Neural cell (in vitro differentiated cells): Measurements from ENCODE around the gene OAT. TPM values are rescaled to one million over a fixed set of nuclear protein-coding genes. Genes with fewer than 3 reads are reported as not detected.

Source experiments
- H2AFZ ChIP-seq: fragments of 200-600, 300-800 bp; sonication (generic), shearing (Covaris generic); 2 replicates; pipeline ENCODE4 v1.6.0; 2014; ENCODE audit warnings: low read depth, mild to moderate bottlenecking, antibody characterized with exemption, low read length, moderate library complexity
- H3F3A ChIP-seq: fragments of 200-600 bp; shearing (Covaris generic); 2 replicates; pipeline ENCODE4 v1.6.1; 2016; ENCODE audit warnings: mild to moderate bottlenecking, moderate library complexity, mixed read lengths, antibody characterized with exemption, low read length; ENCODE audit not compliant: insufficient read depth, poor library complexity, severe bottlenecking
- H3K27ac ChIP-seq: fragments of 200-600, 300-800 bp; sonication (generic), shearing (Covaris generic); 2 replicates; pipeline ENCODE4 v1.5.1; 2014; ENCODE audit warnings: mild to moderate bottlenecking, low read length, moderate library complexity
- H3K27me3 ChIP-seq: fragments of 300-800, 200-600 bp; sonication (generic), shearing (Covaris generic); 2 replicates; pipeline ENCODE4 v1.6.0; 2014; ENCODE audit warnings: mild to moderate bottlenecking, low read depth, low read length, moderate library complexity; ENCODE audit not compliant: insufficient read depth
- H3K36me3 ChIP-seq: fragments of 300-800, 200-600 bp; sonication (generic), shearing (Covaris generic); 2 replicates; pipeline ENCODE4 v1.5.1; 2014; ENCODE audit warnings: mild to moderate bottlenecking, antibody characterized with exemption, low read length, moderate library complexity; ENCODE audit not compliant: insufficient read depth
- H3K4me2 ChIP-seq: fragments of 300-800, 200-600 bp; sonication (generic), shearing (Covaris generic); 2 replicates; pipeline ENCODE4 v1.6.0; 2014; ENCODE audit warnings: mild to moderate bottlenecking, low read length
- H3K4me3 ChIP-seq: fragments of 300-800, 200-600 bp; sonication (generic), shearing (Covaris generic); 2 replicates; pipeline ENCODE4 v1.5.1; 2014; ENCODE audit warnings: mild to moderate bottlenecking, low read length, moderate library complexity
- H3K79me2 ChIP-seq: fragments of 200-600 bp; shearing (Covaris generic); replicated peaks from 2 replicates; pipeline ENCODE4 v1.6.0; 2014; ENCODE audit warnings: mild to moderate bottlenecking, low read length, moderate library complexity; ENCODE audit not compliant: insufficient read depth
- H3K9ac ChIP-seq: fragments of 300-800, 200-600 bp; sonication (generic), shearing (Covaris generic); 2 replicates; pipeline ENCODE4 v1.6.1; 2016; ENCODE audit warnings: mild to moderate bottlenecking, low read length, mixed read lengths
- H3K9me2 ChIP-seq: fragments of 200-600 bp; shearing (Covaris generic); 2 replicates; pipeline ENCODE4 v1.6.1; 2016; ENCODE audit warnings: mild to moderate bottlenecking, low read length, mixed read lengths; ENCODE audit not compliant: insufficient read depth
- H3K9me3 ChIP-seq: fragments of 200-600, 300-800 bp; sonication (generic), shearing (Covaris generic); 2 replicates; pipeline ENCODE4 v1.6.1; 2016; ENCODE audit warnings: mild to moderate bottlenecking, mixed run types, low read length, moderate library complexity, mixed read lengths
- H4K20me1 ChIP-seq: fragments of 200-600 bp; shearing (Covaris generic); 2 replicates; pipeline ENCODE4 v1.6.1; 2016; ENCODE audit warnings: mild to moderate bottlenecking, mixed run types; ENCODE audit not compliant: insufficient read depth
- EP300 ChIP-seq: fragments of 450-650 bp; conservative IDR thresholded peaks from 2 replicates; pipeline ENCODE4 v1.6.1; 2014; ENCODE audit warnings: antibody characterized with exemption, mild to moderate bottlenecking, moderate library complexity; ENCODE audit not compliant: poor library complexity, severe bottlenecking
- EZH2 ChIP-seq: fragments of 200-600, 300-800 bp; shearing (Covaris generic), sonication (generic); IDR thresholded peaks from 2 replicates; pipeline ENCODE4 v1.6.1; 2014; ENCODE audit warnings: antibody characterized with exemption, low read length, borderline replicate concordance, mild to moderate bottlenecking; ENCODE audit not compliant: insufficient read depth, poor library complexity, severe bottlenecking
- MXI1 ChIP-seq: fragments of 450-650 bp; conservative IDR thresholded peaks from 2 replicates; pipeline ENCODE4 v1.6.1; 2014; ENCODE audit warnings: antibody characterized with exemption, mild to moderate bottlenecking; ENCODE audit not compliant: poor library complexity, severe bottlenecking
- POLR2AphosphoS5 ChIP-seq: IDR thresholded peaks from 2 replicates; pipeline ENCODE4 v1.6.1; 2012
- RAD21 ChIP-seq: fragments of 450-650 bp; conservative IDR thresholded peaks from 2 replicates; pipeline ENCODE4 v1.6.1; 2014; ENCODE audit warnings: antibody characterized with exemption, mild to moderate bottlenecking, moderate library complexity
- SMC3 ChIP-seq: fragments of 450-650 bp; conservative IDR thresholded peaks from 2 replicates; pipeline ENCODE4 v1.6.1; 2014; ENCODE audit warnings: antibody characterized with exemption, mild to moderate bottlenecking, moderate library complexity; ENCODE audit not compliant: poor library complexity
- TAF1 ChIP-seq: IDR thresholded peaks from 2 replicates; pipeline ENCODE4 v1.6.1; 2012; ENCODE audit warnings: low read depth
- polyA plus RNA-seq: library from polyadenylated mRNA; depleted of rRNA; stranded (reverse); fragments of >200 nt; gene quantifications from 2 replicates; pipeline ENCODE4 v1.2.3, GENCODE V29; 2014
- TF ChIP-seq, protein P1 (sequence below): IDR thresholded peaks from 2 replicates; pipeline ENCODE4 v1.6.1; 2012; ENCODE audit warnings: borderline replicate concordance
- TF ChIP-seq, protein P2 (sequence below): fragments of 450-650 bp; IDR thresholded peaks from 2 replicates; pipeline ENCODE4 v1.5.1; 2014; ENCODE audit warnings: antibody characterized with exemption, mild to moderate bottlenecking, moderate library complexity; ENCODE audit not compliant: poor library complexity, severe bottlenecking

Gene OAT
- polyA plus RNA-seq, 1 donor from 2014 or later = 132 TPM

DNA sequence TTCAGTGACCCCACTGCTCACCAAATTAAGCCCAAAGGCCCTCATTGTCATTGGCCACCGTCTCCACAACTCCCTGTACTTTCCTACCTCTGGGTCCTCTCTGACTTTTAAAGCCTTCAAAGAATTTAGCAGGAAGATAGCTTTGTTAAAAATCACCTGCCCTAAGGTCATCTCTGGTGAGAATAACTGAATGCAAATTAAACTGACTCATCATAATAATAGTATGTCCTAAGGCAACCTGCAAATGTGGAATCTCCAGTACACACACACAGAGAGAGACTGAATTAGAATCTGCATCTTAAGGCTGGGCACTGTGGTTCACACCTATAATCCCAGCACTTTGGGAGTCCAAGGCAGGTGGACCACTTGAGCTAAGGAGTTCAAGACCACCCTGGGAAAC, 24.1 kb downstream of the OAT start:
- H2AFZ ChIP-seq = no peak overlapping the region
- no peak for TF ChIP-seq POLR2AphosphoS5
- TF ChIP-seq, protein P1, sequence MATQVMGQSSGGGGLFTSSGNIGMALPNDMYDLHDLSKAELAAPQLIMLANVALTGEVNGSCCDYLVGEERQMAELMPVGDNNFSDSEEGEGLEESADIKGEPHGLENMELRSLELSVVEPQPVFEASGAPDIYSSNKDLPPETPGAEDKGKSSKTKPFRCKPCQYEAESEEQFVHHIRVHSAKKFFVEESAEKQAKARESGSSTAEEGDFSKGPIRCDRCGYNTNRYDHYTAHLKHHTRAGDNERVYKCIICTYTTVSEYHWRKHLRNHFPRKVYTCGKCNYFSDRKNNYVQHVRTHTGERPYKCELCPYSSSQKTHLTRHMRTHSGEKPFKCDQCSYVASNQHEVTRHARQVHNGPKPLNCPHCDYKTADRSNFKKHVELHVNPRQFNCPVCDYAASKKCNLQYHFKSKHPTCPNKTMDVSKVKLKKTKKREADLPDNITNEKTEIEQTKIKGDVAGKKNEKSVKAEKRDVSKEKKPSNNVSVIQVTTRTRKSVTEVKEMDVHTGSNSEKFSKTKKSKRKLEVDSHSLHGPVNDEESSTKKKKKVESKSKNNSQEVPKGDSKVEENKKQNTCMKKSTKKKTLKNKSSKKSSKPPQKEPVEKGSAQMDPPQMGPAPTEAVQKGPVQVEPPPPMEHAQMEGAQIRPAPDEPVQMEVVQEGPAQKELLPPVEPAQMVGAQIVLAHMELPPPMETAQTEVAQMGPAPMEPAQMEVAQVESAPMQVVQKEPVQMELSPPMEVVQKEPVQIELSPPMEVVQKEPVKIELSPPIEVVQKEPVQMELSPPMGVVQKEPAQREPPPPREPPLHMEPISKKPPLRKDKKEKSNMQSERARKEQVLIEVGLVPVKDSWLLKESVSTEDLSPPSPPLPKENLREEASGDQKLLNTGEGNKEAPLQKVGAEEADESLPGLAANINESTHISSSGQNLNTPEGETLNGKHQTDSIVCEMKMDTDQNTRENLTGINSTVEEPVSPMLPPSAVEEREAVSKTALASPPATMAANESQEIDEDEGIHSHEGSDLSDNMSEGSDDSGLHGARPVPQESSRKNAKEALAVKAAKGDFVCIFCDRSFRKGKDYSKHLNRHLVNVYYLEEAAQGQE = no peak
- TF ChIP-seq EP300 = no peak
- TF ChIP-seq TAF1 = no peak
- no peak for TF ChIP-seq SMC3

DNA sequence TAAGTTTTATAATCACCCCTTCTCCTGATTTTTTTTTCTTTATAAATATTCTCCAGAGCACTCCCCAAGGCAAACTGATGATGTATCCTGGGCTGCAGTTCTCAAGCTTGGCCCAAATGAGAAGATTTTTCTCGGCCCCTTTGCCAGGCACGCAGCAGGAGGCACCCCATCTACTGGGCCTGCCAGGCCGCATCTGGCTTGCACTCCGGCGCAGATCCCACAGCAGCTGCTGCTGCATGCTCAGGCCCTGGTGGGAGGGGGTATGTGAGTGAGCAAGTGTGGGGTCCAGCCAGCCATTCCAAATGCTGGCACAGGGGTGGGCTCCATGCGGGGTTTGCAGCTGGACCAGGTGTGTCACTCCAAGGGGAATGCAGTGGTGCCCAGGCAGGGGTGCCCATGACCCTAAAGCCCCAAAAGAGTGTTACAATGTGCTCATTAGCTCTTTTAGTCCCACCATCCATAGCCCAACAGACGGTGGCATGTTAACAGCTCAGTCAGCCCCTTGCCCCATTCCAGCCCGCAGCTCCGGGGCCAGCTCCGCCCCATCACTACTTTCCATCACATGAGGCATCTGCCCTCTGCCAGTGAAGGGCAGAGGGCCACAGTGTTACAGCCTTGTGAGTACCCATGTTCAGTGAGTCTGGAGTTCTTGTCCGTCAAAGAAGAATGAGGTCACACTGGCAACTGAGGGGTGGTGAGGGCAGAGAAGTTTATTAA, 25.9 kb downstream of the OAT start:
- H3K79me2 ChIP-seq = no peaks in the 10 kb centered on the region
- no peaks in the 10 kb centered on the region for H3K9me3 ChIP-seq
- H3K9ac ChIP-seq = no peak overlapping the region
- no peaks in the 10 kb centered on the region for H3K36me3 ChIP-seq
- no peak overlapping the region for H3K4me2 ChIP-seq
- no peaks in the 10 kb centered on the region for H3K9me2 ChIP-seq
- no peak overlapping the region for H2AFZ ChIP-seq
- H4K20me1 ChIP-seq = no peaks in the 10 kb centered on the region
- no peaks in the 10 kb centered on the region for H3F3A ChIP-seq
- no peak overlapping the region for H3K4me3 ChIP-seq
- TF ChIP-seq MXI1 (no peak), EZH2 (no peak), SMC3 (no peak), POLR2AphosphoS5 (no peak), RAD21 (no peak), EP300 (no peak), TAF1 (no peak)
- TF ChIP-seq, protein P1 = no peak
- TF ChIP-seq, protein P2, sequence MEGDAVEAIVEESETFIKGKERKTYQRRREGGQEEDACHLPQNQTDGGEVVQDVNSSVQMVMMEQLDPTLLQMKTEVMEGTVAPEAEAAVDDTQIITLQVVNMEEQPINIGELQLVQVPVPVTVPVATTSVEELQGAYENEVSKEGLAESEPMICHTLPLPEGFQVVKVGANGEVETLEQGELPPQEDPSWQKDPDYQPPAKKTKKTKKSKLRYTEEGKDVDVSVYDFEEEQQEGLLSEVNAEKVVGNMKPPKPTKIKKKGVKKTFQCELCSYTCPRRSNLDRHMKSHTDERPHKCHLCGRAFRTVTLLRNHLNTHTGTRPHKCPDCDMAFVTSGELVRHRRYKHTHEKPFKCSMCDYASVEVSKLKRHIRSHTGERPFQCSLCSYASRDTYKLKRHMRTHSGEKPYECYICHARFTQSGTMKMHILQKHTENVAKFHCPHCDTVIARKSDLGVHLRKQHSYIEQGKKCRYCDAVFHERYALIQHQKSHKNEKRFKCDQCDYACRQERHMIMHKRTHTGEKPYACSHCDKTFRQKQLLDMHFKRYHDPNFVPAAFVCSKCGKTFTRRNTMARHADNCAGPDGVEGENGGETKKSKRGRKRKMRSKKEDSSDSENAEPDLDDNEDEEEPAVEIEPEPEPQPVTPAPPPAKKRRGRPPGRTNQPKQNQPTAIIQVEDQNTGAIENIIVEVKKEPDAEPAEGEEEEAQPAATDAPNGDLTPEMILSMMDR = no peak
- H3K27me3 ChIP-seq = no peaks in the 10 kb centered on the region
- no peak overlapping the region for H3K27ac ChIP-seq

More for the DNA sequence above, 24.1 kb downstream of the OAT start:
- no peak overlapping the region for H3K4me3 ChIP-seq
- H3K27ac ChIP-seq = no peak overlapping the region
- no peaks in the 10 kb centered on the region for H3K79me2 ChIP-seq
- H3K4me2 ChIP-seq = no peak overlapping the region
- no peaks in the 10 kb centered on the region for H3K9me3 ChIP-seq
- H3K36me3 ChIP-seq = no peaks in the 10 kb centered on the region
- no peaks in the 10 kb centered on the region for H3F3A ChIP-seq
- H3K27me3 ChIP-seq = no peaks in the 10 kb centered on the region
- H4K20me1 ChIP-seq = no peaks in the 10 kb centered on the region
- H3K9ac ChIP-seq = no peak overlapping the region
- no peaks in the 10 kb centered on the region for H3K9me2 ChIP-seq
